Measurements from ENCODE around the gene TTC8.

DNA sequence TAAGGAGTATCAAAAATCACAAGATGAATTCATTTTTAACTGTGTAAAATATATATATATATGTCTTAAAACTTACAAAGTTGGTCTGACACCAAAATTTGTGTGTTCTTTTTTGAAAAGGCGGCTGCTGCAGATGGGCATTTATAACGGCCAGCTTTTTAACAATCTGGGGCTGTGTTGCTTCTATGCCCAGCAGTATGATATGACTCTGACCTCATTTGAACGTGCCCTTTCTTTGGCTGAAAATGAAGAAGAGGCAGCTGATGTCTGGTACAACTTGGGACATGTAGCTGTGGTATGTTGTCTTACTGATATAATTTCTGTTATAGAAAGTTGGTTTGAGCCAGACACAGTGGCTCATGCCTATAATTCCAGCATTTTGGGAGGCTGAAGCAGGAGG lies 47.0 kb downstream of the TTC8 start:
- TF ChIP-seq POLR2A (IDR thresholded peaks at IDR 0.05; ENCODE audit: low read depth, low read length) (no peak), POLR2AphosphoS5 (IDR thresholded peaks at IDR 0.05; ENCODE audit: low read depth, low read length) (no peak)

Measured in GM12892 (cell line).